ENCODE measurements around the gene OR56B1.
"Not testable (repeated sequence)": the region's sequence is repeated elsewhere in the genome, so short reads cannot be mapped to it uniquely, and the experiment has no call there.

The OR56B1 gene

GRCh38 chr11:5713695-5714094 is 22.6 kb upstream of the OR56B1 start:
- H3K9ac ChIP-seq (ENCODE audit: low read length) = no peak overlapping the region
- H3K27ac ChIP-seq (ENCODE audit: low read length) = no peak overlapping the region
- TF ChIP-seq EZH2phosphoT487 (IDR thresholded peaks at IDR 0.05; ENCODE audit: low read depth) (no peak), CTCF (IDR thresholded peaks at IDR 0.05; ENCODE audit: low read depth, low read length) (no peak)
- no peak overlapping the region for H3K4me3 ChIP-seq (ENCODE audit: low read length)
- no peaks in the 10 kb centered on the region for H3K9me3 ChIP-seq (ENCODE audit: insufficient read depth, low read length)
- no peaks in the 10 kb centered on the region for H3K4me1 ChIP-seq (ENCODE audit: low read length)
- H3K27me3 ChIP-seq (ENCODE audit: low read depth, low read length) = no peaks in the 10 kb centered on the region
- H2AFZ ChIP-seq (ENCODE audit: low read depth, low read length) = no peak overlapping the region
- H4K20me1 ChIP-seq (ENCODE audit: insufficient read depth, low read length) = no peaks in the 10 kb centered on the region
- peaks cover 2% of the 10 kb centered on the region for H3K36me3 ChIP-seq (replicated peaks; ENCODE audit: low read depth, low read length)
- no peak overlapping the region for H3K4me2 ChIP-seq (ENCODE audit: low read length)
- no peaks in the 10 kb centered on the region for H3K79me2 ChIP-seq (ENCODE audit: low read length)

- H3K36me3 ChIP-seq (replicated peaks; ENCODE audit: low read depth, low read length); H3K27me3 ChIP-seq (ENCODE audit: low read depth, low read length); H3K4me2 ChIP-seq (ENCODE audit: low read length); H3K79me2 ChIP-seq (ENCODE audit: low read length); H2AFZ ChIP-seq (ENCODE audit: low read depth, low read length); H3K4me3 ChIP-seq (ENCODE audit: low read length); H3K27ac ChIP-seq (ENCODE audit: low read length); H3K9me3 ChIP-seq (ENCODE audit: insufficient read depth, low read length); H3K9ac ChIP-seq (ENCODE audit: low read length); H3K4me1 ChIP-seq (ENCODE audit: low read length); H4K20me1 ChIP-seq (ENCODE audit: insufficient read depth, low read length): not testable (repeated sequence)
These were observed 19.7 kb upstream of the OR56B1 start for GRCh38 chr11:5716518-5716917.

GRCh38 chr11:5719703-5720495 is 16.3 kb upstream of the OR56B1 start:
- no peaks in the 10 kb centered on the region for H3K4me1 ChIP-seq (ENCODE audit: low read length)
- no peak overlapping the region for H3K4me2 ChIP-seq (ENCODE audit: low read length)
- no peak overlapping the region for H3K27ac ChIP-seq (ENCODE audit: low read length)
- peaks cover 14% of the 10 kb centered on the region for H3K27me3 ChIP-seq (ENCODE audit: low read depth, low read length)
- no peak overlapping the region for H3K9ac ChIP-seq (ENCODE audit: low read length)
- no peak for TF ChIP-seq CTCF (IDR thresholded peaks at IDR 0.05; ENCODE audit: low read depth, low read length)
- TF ChIP-seq EZH2phosphoT487 (IDR thresholded peaks at IDR 0.05; ENCODE audit: low read depth) = no peak
- H3K36me3 ChIP-seq (replicated peaks; ENCODE audit: low read depth, low read length) = no peaks in the 10 kb centered on the region
- H3K4me3 ChIP-seq (ENCODE audit: low read length) = no peak overlapping the region
- H2AFZ ChIP-seq (ENCODE audit: low read depth, low read length) = no peak overlapping the region
- no peaks in the 10 kb centered on the region for H3K9me3 ChIP-seq (ENCODE audit: insufficient read depth, low read length)
- H3K79me2 ChIP-seq (ENCODE audit: low read length) = no peaks in the 10 kb centered on the region
- no peaks in the 10 kb centered on the region for H4K20me1 ChIP-seq (ENCODE audit: insufficient read depth, low read length)

GRCh38 chr11:5722622-5723021 is 13.6 kb upstream of the OR56B1 start:
- Histone ChIP-seq H3K27me3 (ENCODE audit: low read depth, low read length) (peaks cover 24% of the 10 kb centered on the region), H3K4me3 (ENCODE audit: low read length) (no peak overlapping the region), H3K4me1 (ENCODE audit: low read length) (no peaks in the 10 kb centered on the region), H3K79me2 (ENCODE audit: low read length) (no peaks in the 10 kb centered on the region), H3K9me3 (ENCODE audit: insufficient read depth, low read length) (no peaks in the 10 kb centered on the region), H4K20me1 (ENCODE audit: insufficient read depth, low read length) (no peaks in the 10 kb centered on the region), H3K27ac (ENCODE audit: low read length) (no peak overlapping the region), H3K9ac (ENCODE audit: low read length) (no peak overlapping the region), H3K4me2 (ENCODE audit: low read length) (no peak overlapping the region), H2AFZ (ENCODE audit: low read depth, low read length) (no peak overlapping the region), H3K36me3 (replicated peaks; ENCODE audit: low read depth, low read length) (no peaks in the 10 kb centered on the region)
- TF ChIP-seq EZH2phosphoT487 (IDR thresholded peaks at IDR 0.05; ENCODE audit: low read depth) = no peak
- TF ChIP-seq CTCF (IDR thresholded peaks at IDR 0.05; ENCODE audit: low read depth, low read length) = no peak
